SH-SY5Y (cell line): Measurements from ENCODE around the gene BRD3OS.

ENCODE experiments used
- GATA2 ChIP-seq: IDR thresholded peaks from 2 replicates; pipeline ENCODE4 v1.6.1; 2011; ENCODE audit warnings: mild to moderate bottlenecking, low read depth, low read length
- GATA3 ChIP-seq: IDR thresholded peaks from 2 replicates; pipeline ENCODE4 v1.6.1; 2011; ENCODE audit warnings: low read depth, mild to moderate bottlenecking, low read length, moderate library complexity

Gene BRD3OS

DNA sequence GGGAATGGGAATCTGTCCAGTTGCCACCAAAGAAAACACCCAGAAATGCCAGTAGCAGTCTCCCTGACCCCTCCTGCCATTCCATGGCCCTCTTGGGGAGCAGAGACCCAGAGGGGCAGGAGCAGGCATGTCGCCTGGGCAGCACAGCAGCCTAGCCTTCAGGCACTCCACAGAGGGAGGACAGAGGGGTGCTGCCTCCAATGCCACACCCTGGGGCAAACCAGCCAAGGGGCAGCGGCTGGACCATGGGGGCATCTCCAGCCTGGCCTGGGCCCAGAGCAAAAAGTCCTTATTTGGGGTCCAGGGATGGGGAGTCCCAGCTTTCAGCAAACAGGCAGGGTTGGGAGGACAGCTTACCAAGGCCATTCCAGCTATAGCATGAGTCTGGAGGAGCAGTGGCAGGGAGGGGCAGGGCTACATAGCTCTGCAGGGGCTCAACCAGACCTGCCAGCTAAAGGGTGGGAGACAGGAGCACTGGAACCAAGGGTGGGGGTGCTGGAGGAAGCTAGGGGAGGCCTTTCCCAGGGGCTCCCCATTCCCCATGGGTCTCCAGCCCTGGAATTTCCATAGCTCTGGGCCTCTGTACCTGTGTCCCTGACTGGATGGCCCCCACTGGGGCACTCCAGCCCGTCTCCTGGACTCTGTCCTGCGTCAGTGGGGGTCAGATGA is 35.9 kb downstream of the BRD3OS start:
- TF ChIP-seq GATA3 (no peak), GATA2 (no peak)

DNA sequence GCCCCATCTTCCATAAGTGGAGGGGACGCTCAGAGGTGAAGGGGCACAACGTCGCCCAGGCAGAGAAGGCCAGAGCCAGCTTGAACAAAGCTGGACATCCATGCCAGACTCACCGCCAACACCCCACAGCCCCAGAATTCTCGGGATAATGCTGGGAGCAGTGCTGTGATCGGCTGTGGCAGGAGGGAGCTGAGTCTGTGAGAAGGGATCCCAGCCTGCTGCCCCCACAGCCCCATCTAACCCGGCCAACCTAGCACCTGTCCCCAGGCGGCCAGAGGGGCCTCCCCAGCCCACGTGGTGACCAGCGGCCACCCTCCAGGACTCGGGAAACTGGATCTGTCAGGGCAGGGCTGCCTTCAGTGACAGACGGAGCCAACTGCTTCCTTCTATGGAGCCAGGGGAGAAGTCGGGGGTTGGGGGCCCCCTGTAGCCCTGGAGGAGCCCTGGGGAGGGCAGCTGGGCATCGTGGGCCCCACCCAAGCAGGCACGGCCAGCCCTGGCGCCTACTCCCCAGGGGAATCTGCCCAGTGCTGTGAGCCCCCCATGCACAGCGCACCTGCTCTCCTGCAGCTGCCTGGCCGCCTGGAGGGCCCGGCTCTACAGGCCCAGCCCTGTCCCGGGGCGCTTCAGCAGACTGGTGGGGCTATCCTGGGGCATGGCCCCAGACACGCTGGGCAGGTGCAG is 36.5 kb downstream of the BRD3OS start:
- TF ChIP-seq GATA2 (no peak), GATA3 (no peak)

DNA sequence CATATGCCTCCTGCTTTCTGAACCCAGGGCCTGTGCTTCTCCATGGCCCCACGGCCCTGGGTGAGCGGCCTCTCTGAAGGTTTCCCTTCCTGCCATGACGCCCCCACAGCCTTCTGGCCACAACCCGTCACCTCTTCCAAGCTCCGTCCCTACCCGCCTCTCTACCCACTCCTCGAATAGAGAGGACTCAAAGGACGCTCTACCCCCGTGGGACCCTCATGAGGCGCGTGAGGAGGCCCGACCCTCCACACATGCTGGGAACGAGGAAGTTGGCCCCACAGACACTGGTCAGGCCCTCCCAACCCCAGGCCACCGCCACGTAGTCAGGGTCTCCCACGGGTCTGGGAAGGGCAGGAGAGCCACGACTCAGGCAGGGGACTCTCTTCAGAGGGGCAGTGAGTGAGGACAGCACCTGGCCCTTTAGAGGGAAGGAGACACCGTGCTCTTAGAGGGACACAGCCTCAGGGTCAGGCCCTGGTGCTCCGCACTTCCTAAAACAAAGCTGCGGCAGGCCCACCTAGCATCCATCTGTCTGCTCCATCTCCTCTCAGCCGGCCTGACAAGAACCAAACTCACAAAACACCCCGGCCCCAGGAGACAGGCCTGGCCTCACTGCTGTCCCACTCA is 37.3 kb downstream of the BRD3OS start:
- TF ChIP-seq GATA3 = no peak
- TF ChIP-seq GATA2 = no peak

DNA sequence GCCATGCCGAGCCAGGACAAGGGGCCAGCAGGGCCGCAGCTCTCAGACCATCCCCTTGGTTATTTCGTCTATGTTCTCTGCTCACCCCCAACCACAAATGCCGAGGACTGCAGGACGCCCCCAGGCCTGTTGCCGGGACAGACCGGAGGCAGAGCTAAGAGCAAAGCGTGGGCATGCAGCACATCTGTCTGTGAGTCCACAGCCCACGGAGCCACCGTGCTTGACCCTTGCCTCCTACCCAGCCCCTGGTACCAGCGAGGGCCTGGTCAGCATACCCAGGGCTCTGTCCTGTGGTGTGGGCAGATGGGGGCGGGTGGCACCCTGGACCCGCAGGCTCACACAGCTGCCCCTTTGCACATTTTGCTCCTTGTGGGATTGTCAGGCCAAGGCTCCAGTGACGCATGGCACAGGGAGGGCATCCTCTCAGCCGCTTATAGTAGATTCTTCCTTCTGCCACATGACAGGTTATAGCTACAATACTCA is 37.8 kb downstream of the BRD3OS start:
- no peak for TF ChIP-seq GATA2
- TF ChIP-seq GATA3 = no peak

DNA sequence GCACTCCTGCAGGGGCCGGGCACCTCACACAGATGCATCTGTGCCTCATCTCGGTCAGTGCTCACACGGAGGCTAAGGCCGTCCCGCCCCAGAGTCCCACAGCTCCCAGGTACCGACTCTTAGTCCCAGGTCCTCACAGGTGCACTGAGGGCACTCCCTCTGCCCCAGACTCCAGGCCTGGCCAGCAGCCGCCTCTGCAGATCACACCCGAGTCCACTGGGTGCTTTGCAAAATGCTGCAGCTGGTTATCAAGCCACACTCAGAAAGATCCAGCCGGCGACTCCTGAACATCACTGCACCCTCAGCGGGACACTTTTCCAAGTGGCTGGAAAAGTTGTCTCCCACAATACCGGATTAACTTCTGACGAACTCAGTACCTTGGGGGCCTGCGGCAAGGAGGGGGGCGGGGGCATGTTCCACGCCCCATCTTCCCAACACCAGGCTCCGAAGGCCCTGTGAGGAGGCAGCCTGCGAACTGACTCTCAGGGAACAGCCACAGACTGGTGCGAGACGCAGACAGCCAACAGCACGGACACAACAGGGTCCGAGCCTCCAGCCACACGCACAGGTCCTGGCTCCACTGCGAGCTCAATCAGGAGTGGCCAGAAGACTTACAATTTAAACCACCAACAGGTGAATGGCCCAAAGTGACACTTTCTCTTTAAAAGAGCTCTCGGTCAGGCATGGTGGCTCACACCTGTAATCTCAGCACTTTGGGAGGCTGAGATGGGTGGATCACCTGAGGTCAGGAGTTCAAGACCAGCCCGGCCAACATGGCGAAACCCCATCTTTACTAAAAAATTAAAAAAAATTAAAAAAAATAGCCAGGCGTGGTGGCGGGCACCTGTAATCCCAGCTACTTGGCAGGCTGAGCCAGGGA is 38.5 kb downstream of the BRD3OS start:
- TF ChIP-seq GATA3 (no peak), GATA2 (no peak)

DNA sequence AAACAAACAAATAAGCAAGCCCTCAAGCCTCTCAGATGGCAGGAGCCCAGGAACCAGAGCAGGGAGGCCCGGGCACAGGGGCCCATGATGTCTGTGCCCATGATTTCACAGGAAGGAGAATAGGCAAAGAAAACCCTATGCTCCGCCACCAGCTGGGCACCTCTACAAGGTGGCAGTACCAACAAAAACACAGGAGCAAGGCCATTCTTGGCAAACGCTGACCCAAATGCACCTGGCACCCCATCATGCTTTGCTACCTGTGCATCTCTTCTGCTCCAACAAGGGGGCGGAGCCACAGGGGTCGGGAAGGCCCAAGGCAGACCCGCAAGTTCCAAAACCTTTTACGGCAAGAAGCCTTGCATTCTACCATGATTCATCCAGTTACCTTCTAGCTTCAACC is 39.4 kb downstream of the BRD3OS start:
- TF ChIP-seq GATA3 = no peak
- no peak for TF ChIP-seq GATA2

DNA sequence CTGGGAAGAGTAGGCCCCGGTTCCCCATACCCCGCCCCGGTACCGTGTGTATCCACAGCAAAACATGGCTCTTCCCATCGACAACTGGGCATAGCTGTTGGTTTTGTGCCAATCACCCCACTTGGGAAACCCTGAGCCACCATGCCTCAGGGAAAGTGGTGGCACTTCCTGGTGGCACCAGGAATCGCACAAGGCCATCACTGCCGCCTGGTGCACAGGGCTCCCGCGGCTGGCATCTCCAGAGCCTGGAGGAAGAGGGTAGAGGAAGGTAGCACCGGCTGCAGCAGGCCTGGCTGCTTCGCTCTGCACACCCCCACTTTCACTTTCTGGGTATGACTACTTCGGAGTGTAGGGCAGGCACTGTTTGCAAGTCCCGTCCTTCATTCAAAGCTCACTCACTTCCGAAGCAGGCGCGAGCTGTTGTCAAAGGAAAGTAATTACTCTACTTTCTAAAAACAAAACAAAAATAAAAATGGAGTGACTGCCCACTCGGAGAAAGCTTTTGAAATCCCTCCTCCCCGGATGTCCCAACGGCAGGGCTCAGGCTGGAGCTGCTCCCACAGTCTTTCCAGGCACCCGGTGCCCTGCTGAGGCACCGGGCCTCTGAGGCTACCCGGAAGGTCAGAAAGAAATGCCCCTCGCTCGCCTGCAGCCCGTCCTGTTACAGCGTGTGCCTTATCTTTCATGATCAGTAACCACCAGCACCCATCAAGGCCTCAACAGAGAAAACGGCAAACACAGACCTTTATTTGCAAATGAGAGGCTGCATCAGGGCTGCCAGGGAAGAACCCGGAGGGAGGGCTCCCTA is 40.5 kb downstream of the BRD3OS start:
- TF ChIP-seq GATA3 (no peak), GATA2 (peak; percentile 93)

DNA sequence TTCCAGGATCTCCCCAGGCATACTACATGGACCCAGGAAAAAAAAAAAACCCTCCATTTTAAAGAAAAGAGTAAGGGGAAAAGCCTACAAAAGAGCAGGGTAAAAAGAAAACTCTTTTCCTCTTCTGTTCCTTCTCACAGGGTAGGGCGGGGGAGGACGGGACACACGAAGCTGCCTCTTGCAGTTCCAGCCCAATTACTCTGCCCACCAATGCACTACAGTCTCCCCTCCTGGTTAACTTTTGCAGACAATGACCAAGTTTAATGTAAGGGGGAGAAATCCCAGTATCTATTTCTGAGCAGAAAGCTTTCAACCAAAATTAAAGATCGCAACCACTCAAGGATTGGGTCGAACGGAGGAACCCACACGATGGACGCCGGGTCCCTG is 41.2 kb downstream of the BRD3OS start:
- TF ChIP-seq GATA2 (no peak), GATA3 (no peak)

DNA sequence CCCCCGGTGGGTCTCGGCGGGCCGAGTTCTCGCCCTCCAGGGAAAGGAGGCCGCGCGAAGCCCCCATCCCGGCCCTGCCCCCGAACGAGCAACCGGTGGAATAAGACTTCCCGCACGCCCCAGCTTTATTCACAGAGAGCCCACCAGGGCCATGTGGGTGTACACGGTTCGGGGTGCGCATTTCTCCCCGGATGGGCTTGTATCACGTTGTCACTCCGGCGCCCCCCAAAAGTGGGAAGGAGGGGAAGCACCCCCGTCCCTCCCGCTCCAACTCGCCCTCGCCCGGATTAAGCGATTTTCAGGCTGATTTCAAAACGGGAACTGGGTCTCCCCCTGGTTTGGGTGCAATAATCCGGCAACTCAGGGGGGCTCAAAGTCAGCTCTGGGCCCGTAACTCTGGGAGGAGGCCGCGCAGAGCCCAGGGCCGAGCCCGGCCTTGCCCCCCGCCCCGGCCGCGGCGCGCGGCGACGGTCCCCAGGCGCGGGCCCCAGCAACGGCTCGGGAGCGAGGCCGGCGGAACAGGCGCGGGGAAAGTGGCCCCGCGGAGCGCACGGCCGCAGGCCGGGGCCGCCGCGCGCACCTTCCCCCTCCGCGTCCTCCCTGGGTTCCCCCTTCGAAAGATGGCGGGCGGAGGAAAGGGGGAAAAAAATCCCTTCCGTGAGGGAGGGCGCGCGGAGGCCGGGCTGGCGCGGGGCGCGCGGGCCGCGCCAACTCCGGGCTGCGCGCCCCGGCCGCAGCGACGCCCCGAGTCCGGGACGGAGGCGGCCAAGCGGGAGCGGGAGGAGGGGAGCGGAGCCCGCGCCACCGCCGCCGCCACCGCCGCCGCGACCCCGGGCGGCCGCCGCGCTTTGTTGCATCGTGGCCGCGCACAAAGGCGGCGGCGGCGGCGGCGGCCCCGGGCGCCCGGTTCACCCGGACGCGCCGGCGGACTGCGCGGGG is 41.9 kb downstream of the BRD3OS start:
- TF ChIP-seq GATA3 (no peak), GATA2 (no peak)

DNA sequence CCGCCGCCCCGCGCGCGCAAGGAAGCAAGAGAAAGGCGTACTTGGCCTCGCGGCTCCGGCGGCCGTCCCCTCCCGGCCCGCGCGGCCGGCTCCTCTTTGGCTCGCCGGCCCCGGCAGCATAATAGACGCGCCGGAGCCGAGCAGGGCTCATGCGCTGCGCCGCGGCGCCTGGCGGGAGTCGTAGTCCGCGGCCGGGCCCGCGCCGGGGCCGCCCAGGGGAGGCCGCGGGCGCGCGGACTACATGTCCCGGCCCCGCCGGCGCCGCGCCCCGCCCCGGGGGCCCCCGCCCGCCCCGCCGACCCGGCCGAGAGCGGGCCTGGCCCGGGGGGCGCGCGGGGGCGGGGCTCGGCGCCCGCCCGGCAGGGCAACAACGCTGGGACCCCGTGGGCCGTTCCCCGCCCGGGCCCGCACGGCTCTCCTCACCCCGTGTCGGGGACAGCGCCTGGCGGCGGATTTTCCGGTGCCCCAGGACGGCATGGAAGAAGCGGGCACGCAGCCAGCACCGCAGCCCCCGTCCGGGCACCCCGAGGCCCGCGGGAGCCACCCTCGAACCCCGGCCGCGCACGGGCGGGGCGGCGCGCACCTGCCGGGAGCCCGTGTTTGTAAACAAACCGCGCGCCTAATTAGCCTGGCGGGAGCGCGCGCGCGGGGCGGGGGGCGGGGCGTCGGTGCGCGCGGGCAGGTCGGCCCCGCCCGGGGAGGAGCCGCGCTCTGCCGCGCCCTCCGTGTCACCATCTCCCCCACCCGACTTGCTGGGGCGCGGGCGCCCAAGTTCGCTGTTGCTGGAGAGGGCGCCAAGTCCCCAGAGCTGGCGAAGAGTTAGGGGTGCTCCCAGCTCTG is 42.8 kb downstream of the BRD3OS start, which contains the start of gene BRD3:
BRD3 (minus strand) TSS at position 123 of the 840 bp plus-strand sequence. CDS start 14,549 bp downstream, outside the sequence.
- TF ChIP-seq GATA2 = no peak
- TF ChIP-seq GATA3 = no peak

DNA sequence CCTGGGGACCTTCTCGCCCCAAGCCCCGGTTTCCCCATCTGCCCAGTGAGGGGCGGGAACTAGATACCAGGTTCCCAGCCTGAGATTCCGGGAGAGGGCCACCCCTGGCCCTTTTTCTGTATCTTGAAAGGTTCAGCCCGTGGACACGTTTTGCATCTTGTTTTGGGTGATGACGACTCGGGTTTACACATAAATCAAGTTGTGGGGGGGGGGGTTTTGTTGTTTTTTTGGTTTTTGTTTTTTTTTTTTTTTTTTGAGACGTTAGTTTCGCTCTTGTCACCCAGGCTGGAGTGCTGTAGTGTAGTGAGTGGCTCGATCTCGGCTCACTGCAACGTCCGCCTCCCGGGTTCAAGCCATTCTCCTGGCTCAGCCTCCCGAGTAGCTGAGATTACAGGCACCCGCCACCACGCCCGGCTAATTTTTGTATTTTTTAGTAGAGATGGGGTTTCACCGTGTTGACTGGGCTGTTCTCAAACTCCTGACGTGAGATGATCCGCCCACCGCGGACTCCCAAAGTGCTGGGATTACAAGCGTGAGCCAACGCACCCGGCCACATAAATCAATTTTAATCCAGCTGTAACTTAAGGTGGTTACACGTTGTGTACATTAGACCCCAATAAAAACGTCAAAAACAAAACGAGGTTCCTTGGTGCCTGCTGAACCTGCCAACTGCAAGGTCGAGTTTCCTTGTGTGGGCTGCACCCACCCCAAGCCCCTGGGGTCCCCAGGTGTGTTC is 43.6 kb downstream of the BRD3OS start:
- TF ChIP-seq GATA2 (no peak), GATA3 (no peak)
